Stimulated activated CD8-positive, alpha-beta memory T cell treated with anti-CD3 and anti-CD28 coated beads, Interleukin-7, amount 100 ng/mL, for 48 hours (primary cell): Measurements from ENCODE around the gene PHAF1.

Experiments used
- DNase-seq, 2 donors: peaks; one replicate each; pipeline ENCODE4 v3.0.0-alpha.2; 2020; ENCODE audit warnings: low read depth in 1 of 2; ENCODE audit errors: extremely low read depth in 1 of 2

PHAF1 gene

GRCh38 chr16:67162506-67163163 lies 52.9 kb downstream of the PHAF1 start:
- DNase-seq = no peak

GRCh38 chr16:67163164-67163998 lies 53.6 kb downstream of the PHAF1 start:
- DNase-seq = no peak

- no peak for DNase-seq
Observed at GRCh38 chr16:67163999-67164558, 54.3 kb downstream of the PHAF1 start.

- DNase-seq = no peak
Observed at GRCh38 chr16:67164599-67165061, 54.9 kb downstream of the PHAF1 start, which contains the start of gene HSF4. Gene HSF4, plus strand, starts transcription at chr16:67164745. Its CDS starts 67 bp downstream, at chr16:67164812.

GRCh38 chr16:67165121-67166078 lies 55.7 kb downstream of the PHAF1 start:
- DNase-seq = no peak

GRCh38 chr16:67166110-67166547 lies 56.4 kb downstream of the PHAF1 start:
- DNase-seq = no peak

GRCh38 chr16:67166598-67167168 lies 56.9 kb downstream of the PHAF1 start:
- no peak for DNase-seq

- DNase-seq = no peak
Observed at GRCh38 chr16:67167588-67167987, 57.8 kb downstream of the PHAF1 start.

GRCh38 chr16:67169011-67169451 lies 59.3 kb downstream of the PHAF1 start:
- DNase-seq = no peak

GRCh38 chr16:67169642-67170167 lies 60.0 kb downstream of the PHAF1 start:
- no peak for DNase-seq

- peak in 1 of 2 donors; percentile 57 for DNase-seq
Observed at GRCh38 chr16:67170168-67170948, 60.6 kb downstream of the PHAF1 start, which contains the start of gene NOL3. Gene NOL3, plus strand, starts transcription at chr16:67170538.

GRCh38 chr16:67170949-67171649 lies 61.4 kb downstream of the PHAF1 start:
- DNase-seq = no peak

GRCh38 chr16:67173323-67173722 lies 63.6 kb downstream of the PHAF1 start:
- DNase-seq = no peak

GRCh38 chr16:67173808-67174705 lies 64.3 kb downstream of the PHAF1 start:
- DNase-seq = peak in 1 of 2 donors; percentile 51

- no peak for DNase-seq
Observed at GRCh38 chr16:67174706-67175231, 65.0 kb downstream of the PHAF1 start.

- no peak for DNase-seq
Observed at GRCh38 chr16:67176662-67177061, 66.9 kb downstream of the PHAF1 start.
